ENCODE data around the gene NMNAT1. TPM values are rescaled to one million over a fixed set of nuclear protein-coding genes. Genes with fewer than 3 reads are reported as not detected.
"Not testable (repeated sequence)": the region's sequence is repeated elsewhere in the genome, so short reads cannot be mapped to it uniquely, and the experiment has no call there.

The NMNAT1 gene
- total RNA-seq, 1 experiment from 2014 or later, result 2.8 TPM

GRCh38 chr1:10020086-10020485 is 76.8 kb downstream of the NMNAT1 start:
- no peaks in the 10 kb centered on the region for H4K20me1 ChIP-seq (ENCODE audit: control insufficient read depth, insufficient read depth, insufficient read length)

GRCh38 chr1:10020678-10021077 is 77.4 kb downstream of the NMNAT1 start:
- WGBS (ENCODE audit: extremely low coverage, insufficient read length, low lambda C conversion rate), result no CpG with 5 or more reads among the region's 2 CpGs
- H3K18ac ChIP-seq (ENCODE audit: insufficient read length, low read depth, low read length); H3K23me2 ChIP-seq (ENCODE audit: insufficient read length, low read depth, low read length, poor library complexity, severe bottlenecking); H3T11ph ChIP-seq (ENCODE audit: low read length); H2BK5ac ChIP-seq (ENCODE audit: insufficient read length, low read length); H3K9me3 ChIP-seq (ENCODE audit: control insufficient read depth, low read depth, low read length); H4K91ac ChIP-seq (ENCODE audit: insufficient read length, low read depth, low read length); H3K27me3 Mint-ChIP-seq (ENCODE audit: low read depth); H2BK15ac ChIP-seq (ENCODE audit: low read depth, low read length); H2BK120ac ChIP-seq (ENCODE audit: low read depth, low read length, poor library complexity, severe bottlenecking); H3K4ac ChIP-seq (ENCODE audit: low read depth, low read length); H3K36me3 Mint-ChIP-seq (ENCODE audit: insufficient read depth in 1 of 3, low read depth in 3 of 3); H3K9me3 Mint-ChIP-seq; H3K23ac ChIP-seq (ENCODE audit: insufficient read length, low read depth, low read length); H2BK20ac ChIP-seq (ENCODE audit: low read depth, low read length, poor library complexity, severe bottlenecking); H3K4me2 ChIP-seq (ENCODE audit: insufficient read depth, insufficient read length, low read length); H3K9ac ChIP-seq (ENCODE audit: extremely low read depth, insufficient read length, low read length); H3K4me1 Mint-ChIP-seq; H2AFZ ChIP-seq (ENCODE audit: low read length); H3K27ac ChIP-seq (ENCODE audit: insufficient read length, low read depth, low read length); H3K14ac ChIP-seq (ENCODE audit: insufficient read depth, low read length); H3K27me3 ChIP-seq (ENCODE audit: insufficient read depth, low read length); DNase-seq; H3K4me1 ChIP-seq (ENCODE audit: insufficient read depth, low read length); H3K27ac Mint-ChIP-seq; H3K56ac ChIP-seq (ENCODE audit: insufficient read length, low read depth, low read length); H3K79me2 ChIP-seq (ENCODE audit: insufficient read depth, low read length); H4K20me1 ChIP-seq (ENCODE audit: control insufficient read depth, insufficient read depth, insufficient read length); H4K5ac ChIP-seq (ENCODE audit: insufficient read length, low read depth, low read length); H3K79me1 ChIP-seq (ENCODE audit: insufficient read depth, low read depth, low read length, poor library complexity, severe bottlenecking); H3K4me3 Mint-ChIP-seq; H2BK12ac ChIP-seq (ENCODE audit: insufficient read length, low read depth, low read length); H2AK5ac ChIP-seq (ENCODE audit: insufficient read length, low read length); H4K8ac ChIP-seq (replicated peaks; ENCODE audit: insufficient read length, low read depth, low read length): not testable (repeated sequence)

More at GRCh38 chr1:10020086-10020485, 76.8 kb downstream of the NMNAT1 start:
- H3K27me3 ChIP-seq (ENCODE audit: insufficient read depth, low read length), result no peaks in the 10 kb centered on the region
- no peak overlapping the region for H4K5ac ChIP-seq (ENCODE audit: insufficient read length, low read depth, low read length)
- Mint-ChIP-seq H3K9me3 (no peaks in the 10 kb centered on the region; a peak in 1 of 5 replicates), H3K4me3 (no peak overlapping the region), H3K4me1 (no peaks in the 10 kb centered on the region), H3K27me3 (ENCODE audit: low read depth) (peaks cover 3% of the 10 kb centered on the region; the same call in 1 of the 2 replicates), H3K36me3 (ENCODE audit: insufficient read depth in 1 of 3, low read depth in 3 of 3) (no peaks in the 10 kb centered on the region), H3K27ac (no peak overlapping the region)
- H2BK12ac ChIP-seq (ENCODE audit: insufficient read length, low read depth, low read length), result no peak overlapping the region
- no peak for TF ChIP-seq CTCF (conservative IDR thresholded peaks at IDR 0.05)
- H3K4me1 ChIP-seq (ENCODE audit: insufficient read depth, low read length), result no peaks in the 10 kb centered on the region
- no peak overlapping the region for H3K27ac ChIP-seq (ENCODE audit: insufficient read length, low read depth, low read length)
- no peak overlapping the region for H4K91ac ChIP-seq (ENCODE audit: insufficient read length, low read depth, low read length)
- WGBS (ENCODE audit: extremely low coverage, insufficient read length, low lambda C conversion rate), result no CpG with 5 or more reads among the region's 3 CpGs
- no peak overlapping the region for H2BK120ac ChIP-seq (ENCODE audit: low read depth, low read length, poor library complexity, severe bottlenecking)
- no peak overlapping the region for H3K4ac ChIP-seq (ENCODE audit: low read depth, low read length)
- H4K8ac ChIP-seq (replicated peaks; ENCODE audit: insufficient read length, low read depth, low read length), result no peak overlapping the region
- H3K23ac ChIP-seq (ENCODE audit: insufficient read length, low read depth, low read length), result no peak overlapping the region
- H3T11ph ChIP-seq (ENCODE audit: low read length), result no peak overlapping the region
- H3K14ac ChIP-seq (ENCODE audit: insufficient read depth, low read length), result no peak overlapping the region
- peaks cover 3% of the 10 kb centered on the region for H3K23me2 ChIP-seq (ENCODE audit: insufficient read length, low read depth, low read length, poor library complexity, severe bottlenecking)
- no peak overlapping the region for H2BK15ac ChIP-seq (ENCODE audit: low read depth, low read length)
- no peak overlapping the region for H2BK5ac ChIP-seq (ENCODE audit: insufficient read length, low read length)
- no peak overlapping the region for H2BK20ac ChIP-seq (ENCODE audit: low read depth, low read length, poor library complexity, severe bottlenecking)
- H3K4me2 ChIP-seq (ENCODE audit: insufficient read depth, insufficient read length, low read length), result no peak overlapping the region
- H3K56ac ChIP-seq (ENCODE audit: insufficient read length, low read depth, low read length), result no peak overlapping the region
- no peaks in the 10 kb centered on the region for H3K79me1 ChIP-seq (ENCODE audit: insufficient read depth, low read depth, low read length, poor library complexity, severe bottlenecking)
- H2AK5ac ChIP-seq (ENCODE audit: insufficient read length, low read length), result no peak overlapping the region
- H3K9ac ChIP-seq (ENCODE audit: extremely low read depth, insufficient read length, low read length), result no peak overlapping the region
- H3K9me3 ChIP-seq (ENCODE audit: control insufficient read depth, low read depth, low read length), result no peaks in the 10 kb centered on the region
- no peak for DNase-seq
- H3K79me2 ChIP-seq (ENCODE audit: insufficient read depth, low read length), result no peaks in the 10 kb centered on the region
- no peak overlapping the region for H2AFZ ChIP-seq (ENCODE audit: low read length)
- H3K18ac ChIP-seq (ENCODE audit: insufficient read length, low read depth, low read length), result no peak overlapping the region
